ENCODE measurements around the gene TRIM50. TPM values are rescaled to one million over a fixed set of nuclear protein-coding genes. Genes with fewer than 3 reads are reported as not detected.

Gene TRIM50
- total RNA-seq, 1 donor from 2014 or later = not detected

GRCh38 chr7:73354196-73354595 is 26.3 kb upstream of the TRIM50 start:
- Mint-ChIP-seq H3K27ac (ENCODE audit: unreplicated experiment) (no peak overlapping the region), H3K4me3 (ENCODE audit: unreplicated experiment) (no peak overlapping the region), H3K9me3 (ENCODE audit: low read depth) (peaks cover 7% of the 10 kb centered on the region), H3K36me3 (ENCODE audit: low read depth) (peaks cover 3% of the 10 kb centered on the region), H3K27me3 (ENCODE audit: low read depth) (peaks cover 6% of the 10 kb centered on the region), H3K4me1 (ENCODE audit: low read depth) (peaks cover 23% of the 10 kb centered on the region)
- no peak for TF ChIP-seq CTCF (IDR thresholded peaks at IDR 0.05)
- peak; percentile 68 for DNase-seq (ENCODE audit: low spot score)

GRCh38 chr7:73353243-73353642 is 25.4 kb upstream of the TRIM50 start:
- no peak for DNase-seq (ENCODE audit: low spot score)
- Mint-ChIP-seq H3K27me3 (ENCODE audit: low read depth) (peaks cover 6% of the 10 kb centered on the region), H3K36me3 (ENCODE audit: low read depth) (peaks cover 3% of the 10 kb centered on the region), H3K4me1 (ENCODE audit: low read depth) (peaks cover 18% of the 10 kb centered on the region), H3K27ac (ENCODE audit: unreplicated experiment) (no peak overlapping the region), H3K9me3 (ENCODE audit: low read depth) (peaks cover 7% of the 10 kb centered on the region), H3K4me3 (ENCODE audit: unreplicated experiment) (no peak overlapping the region)
- TF ChIP-seq CTCF (IDR thresholded peaks at IDR 0.05) = no peak

GRCh38 chr7:73352784-73353183 is 24.9 kb upstream of the TRIM50 start:
- peaks cover 7% of the 10 kb centered on the region for H3K9me3 Mint-ChIP-seq (ENCODE audit: low read depth)
- DNase-seq (ENCODE audit: low spot score) = no peak
- no peak overlapping the region for H3K4me3 Mint-ChIP-seq (ENCODE audit: unreplicated experiment)
- no peak overlapping the region for H3K27ac Mint-ChIP-seq (ENCODE audit: unreplicated experiment)
- H3K36me3 Mint-ChIP-seq (ENCODE audit: low read depth) = peaks cover 3% of the 10 kb centered on the region
- peaks cover 13% of the 10 kb centered on the region for H3K4me1 Mint-ChIP-seq (ENCODE audit: low read depth)
- H3K27me3 Mint-ChIP-seq (ENCODE audit: low read depth) = peaks cover 6% of the 10 kb centered on the region
- no peak for TF ChIP-seq CTCF (IDR thresholded peaks at IDR 0.05)

GRCh38 chr7:73351447-73352167 is 23.7 kb upstream of the TRIM50 start:
- H3K27ac Mint-ChIP-seq (ENCODE audit: unreplicated experiment) = no peak overlapping the region
- peaks cover 6% of the 10 kb centered on the region for H3K27me3 Mint-ChIP-seq (ENCODE audit: low read depth)
- peaks cover 12% of the 10 kb centered on the region for H3K4me1 Mint-ChIP-seq (ENCODE audit: low read depth)
- DNase-seq (ENCODE audit: low spot score) = no peak
- no peak for TF ChIP-seq CTCF (IDR thresholded peaks at IDR 0.05)
- peaks cover 3% of the 10 kb centered on the region for H3K36me3 Mint-ChIP-seq (ENCODE audit: low read depth)
- peaks cover 7% of the 10 kb centered on the region for H3K9me3 Mint-ChIP-seq (ENCODE audit: low read depth)
- H3K4me3 Mint-ChIP-seq (ENCODE audit: unreplicated experiment) = no peak overlapping the region

GRCh38 chr7:73350306-73351068 is 22.6 kb upstream of the TRIM50 start:
- H3K4me1 Mint-ChIP-seq (ENCODE audit: low read depth) = peaks cover 15% of the 10 kb centered on the region
- peaks cover 3% of the 10 kb centered on the region for H3K36me3 Mint-ChIP-seq (ENCODE audit: low read depth)
- peak; percentile 38 for DNase-seq (ENCODE audit: low spot score)
- peaks cover 6% of the 10 kb centered on the region for H3K27me3 Mint-ChIP-seq (ENCODE audit: low read depth)
- H3K27ac Mint-ChIP-seq (ENCODE audit: unreplicated experiment) = no peak overlapping the region
- TF ChIP-seq CTCF (IDR thresholded peaks at IDR 0.05) = no peak
- H3K9me3 Mint-ChIP-seq (ENCODE audit: low read depth) = peaks cover 7% of the 10 kb centered on the region
- no peak overlapping the region for H3K4me3 Mint-ChIP-seq (ENCODE audit: unreplicated experiment)
